Right renal pelvis (tissue), 4 donors: ENCODE results near the gene FBXO30. TPM values are rescaled to one million over a fixed set of nuclear protein-coding genes. Genes with fewer than 3 reads are reported as not detected.

Experiments used
- DNase-seq, 4 donors: peaks; one replicate each; pipeline ENCODE4 v3.0.0-alpha.2; 2013; ENCODE audit warnings: low read depth in 4 of 4, low spot score in 3 of 4, missing footprints in 1 of 4
- polyA plus RNA-seq, 4 donors: library from polyadenylated mRNA; unstranded; fragments of 120-200 nt; gene quantifications; one replicate each; pipeline ENCODE4 v1.2.1, GENCODE V29; 2013; ENCODE audit not compliant: insufficient read length in 4 of 4

Gene FBXO30, protein sequence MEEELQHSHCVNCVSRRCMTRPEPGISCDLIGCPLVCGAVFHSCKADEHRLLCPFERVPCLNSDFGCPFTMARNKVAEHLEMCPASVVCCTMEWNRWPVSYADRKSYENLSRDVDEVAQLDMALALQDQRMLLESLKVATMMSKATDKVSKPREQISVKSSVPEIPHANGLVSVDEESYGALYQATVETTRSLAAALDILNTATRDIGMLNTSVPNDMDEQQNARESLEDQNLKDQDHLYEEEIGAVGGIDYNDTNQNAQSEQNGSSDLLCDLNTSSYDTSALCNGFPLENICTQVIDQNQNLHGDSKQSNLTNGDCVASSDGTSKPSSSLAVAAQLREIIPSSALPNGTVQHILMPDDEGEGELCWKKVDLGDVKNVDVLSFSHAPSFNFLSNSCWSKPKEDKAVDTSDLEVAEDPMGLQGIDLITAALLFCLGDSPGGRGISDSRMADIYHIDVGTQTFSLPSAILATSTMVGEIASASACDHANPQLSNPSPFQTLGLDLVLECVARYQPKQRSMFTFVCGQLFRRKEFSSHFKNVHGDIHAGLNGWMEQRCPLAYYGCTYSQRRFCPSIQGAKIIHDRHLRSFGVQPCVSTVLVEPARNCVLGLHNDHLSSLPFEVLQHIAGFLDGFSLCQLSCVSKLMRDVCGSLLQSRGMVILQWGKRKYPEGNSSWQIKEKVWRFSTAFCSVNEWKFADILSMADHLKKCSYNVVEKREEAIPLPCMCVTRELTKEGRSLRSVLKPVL
- polyA plus RNA-seq = 10 to 100 TPM; 11.1 to 15.4 (median 13.5) TPM

DNA sequence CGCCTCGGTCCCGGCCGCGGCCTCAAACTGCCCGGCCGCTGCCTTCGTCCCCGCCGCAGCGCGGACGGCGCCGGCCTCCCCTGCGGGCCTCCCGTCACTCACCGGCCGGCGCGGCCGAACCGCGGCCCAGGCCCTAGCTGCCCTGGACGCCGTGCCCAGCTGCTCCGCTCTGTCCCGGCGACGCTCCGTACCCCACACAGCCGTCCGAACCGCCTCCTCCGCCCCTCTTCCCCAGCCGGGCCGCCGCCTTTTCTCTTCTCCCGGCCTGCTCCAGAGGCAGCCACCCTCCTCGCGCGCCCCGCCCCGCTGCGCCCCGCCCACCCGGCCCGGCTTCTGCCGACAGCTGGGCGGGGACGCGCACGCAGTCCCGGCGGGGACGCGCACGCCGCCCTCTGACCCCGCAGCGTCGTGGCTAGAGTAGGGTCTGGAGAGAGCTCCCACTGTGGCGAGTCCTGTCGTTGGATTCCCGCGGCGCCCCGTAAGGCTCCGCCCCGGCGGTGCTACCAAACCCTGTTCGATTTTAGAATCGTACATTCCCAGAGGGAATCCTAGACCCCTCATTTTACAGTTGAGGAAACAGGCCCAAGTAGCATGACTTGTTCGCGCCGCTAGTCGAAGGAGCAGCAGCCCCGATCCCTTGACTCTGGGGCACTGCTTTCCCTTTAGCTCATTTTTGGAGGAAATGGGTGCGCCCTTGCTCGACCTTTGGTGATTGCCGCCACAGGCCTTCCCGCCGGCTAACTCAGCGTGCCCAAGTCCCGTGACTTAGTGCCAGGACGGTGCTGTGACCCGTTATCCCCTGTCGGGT lies at the start of gene FBXO30:
TSS of gene FBXO30 (minus strand) at position 295 of the 808 bp plus-strand sequence. CDS start 8,390 bp downstream, outside the sequence.
- peak; percentile 82 to 93 (median 86) for DNase-seq

DNA sequence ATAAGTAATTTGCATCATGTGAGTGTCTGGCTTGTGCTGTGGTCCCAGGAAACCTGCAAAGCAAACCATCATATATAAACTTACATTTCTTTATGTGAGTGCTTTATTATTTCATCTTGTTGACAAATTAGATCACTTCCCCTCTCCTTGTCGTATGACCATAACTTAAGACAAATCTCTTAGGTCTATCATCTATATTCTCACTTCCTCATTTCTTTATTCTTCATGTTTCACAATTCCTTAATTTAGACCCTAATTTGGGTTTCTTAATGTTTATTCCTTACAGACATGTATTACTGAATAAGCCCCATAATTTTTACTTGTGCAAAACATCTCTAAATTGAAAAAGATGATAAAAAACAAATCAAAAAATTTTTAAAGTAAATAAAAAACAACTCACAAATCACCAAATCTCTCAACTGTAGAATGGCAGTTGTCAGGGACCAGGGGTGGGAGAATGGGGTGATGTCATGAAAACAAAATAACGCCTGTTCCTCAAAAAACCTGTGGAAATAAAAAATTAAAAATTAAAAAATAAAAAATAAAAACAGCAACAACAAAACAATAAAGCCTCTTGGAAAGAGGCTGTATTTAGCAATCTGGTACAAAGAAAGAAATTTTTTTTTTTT lies 49.5 kb upstream of the FBXO30 start:
- DNase-seq = no peak

DNA sequence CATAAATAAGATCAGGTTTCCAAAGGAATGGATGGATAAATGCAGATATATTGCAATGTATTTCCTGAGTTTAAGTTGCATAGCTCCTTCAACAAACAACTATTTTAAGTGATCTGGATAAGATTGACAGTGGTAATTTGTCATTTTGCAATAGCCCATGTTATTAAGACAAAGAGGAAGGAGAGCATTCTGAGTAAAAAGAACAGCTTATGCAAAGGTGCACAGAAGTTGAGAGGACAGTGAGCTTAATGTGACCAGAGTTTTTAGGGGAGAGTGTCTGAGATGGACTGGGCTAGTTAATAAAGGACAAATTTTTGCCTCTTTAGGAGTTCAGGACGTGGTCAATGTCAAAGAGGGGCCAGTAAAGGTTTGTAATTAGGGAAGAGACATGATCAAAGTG lies 48.8 kb upstream of the FBXO30 start:
- DNase-seq = no peak

DNA sequence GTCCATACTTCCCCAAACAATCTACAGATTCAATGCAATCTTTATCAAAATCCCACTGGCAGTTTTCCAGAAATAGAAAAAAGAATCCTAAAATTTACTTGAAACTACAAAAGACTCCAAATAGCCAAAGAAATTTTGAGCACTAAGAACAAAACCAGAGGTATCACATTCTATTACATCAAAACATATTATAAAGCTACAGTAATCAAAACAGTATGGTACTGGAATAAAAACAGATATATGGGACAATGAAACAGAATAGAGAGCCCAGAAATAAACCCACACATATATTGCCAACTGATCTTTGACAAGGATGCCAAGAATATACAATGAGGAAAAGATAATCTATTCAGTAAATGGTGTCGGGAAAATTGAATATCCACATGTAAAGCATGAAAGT lies 46.0 kb upstream of the FBXO30 start:
- DNase-seq = no peak

DNA sequence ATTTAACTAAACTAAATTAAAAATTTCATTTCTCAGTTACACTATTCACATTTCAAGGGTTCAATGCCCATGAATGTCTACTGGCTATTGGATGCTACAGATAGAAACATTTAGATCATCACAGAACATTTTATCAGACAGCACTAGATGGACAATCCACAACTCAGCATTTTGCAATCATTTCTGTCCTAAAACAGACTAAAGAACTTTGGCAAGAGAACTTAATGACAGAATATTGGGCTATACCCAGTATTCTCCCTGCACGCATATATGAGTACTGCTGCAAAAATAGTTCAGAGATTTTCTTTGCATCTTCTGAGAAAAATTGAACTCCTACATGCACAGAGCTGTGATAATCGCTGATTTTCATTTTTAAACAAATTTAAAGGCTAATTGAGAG lies 36.1 kb upstream of the FBXO30 start:
- no peak for DNase-seq

DNA sequence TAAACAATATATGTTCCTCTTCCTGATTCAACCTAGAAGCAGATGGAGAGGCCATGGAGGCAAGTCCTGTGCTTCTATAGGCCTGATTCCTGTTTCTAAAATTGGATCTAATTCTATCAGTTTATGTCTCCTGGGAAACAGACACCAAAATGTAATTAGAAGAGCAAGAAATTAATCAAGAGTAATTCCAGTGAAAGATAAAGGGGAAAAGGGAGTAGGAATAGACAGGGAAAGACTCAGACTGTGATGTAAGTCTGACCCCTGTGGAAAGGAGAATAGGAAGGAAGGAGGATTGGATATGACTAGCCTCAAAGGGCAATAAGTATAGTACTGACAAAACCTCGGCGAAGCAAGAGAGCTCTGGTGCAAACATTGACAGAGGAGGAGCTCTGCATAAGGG lies 33.9 kb upstream of the FBXO30 start:
- DNase-seq = no peak

DNA sequence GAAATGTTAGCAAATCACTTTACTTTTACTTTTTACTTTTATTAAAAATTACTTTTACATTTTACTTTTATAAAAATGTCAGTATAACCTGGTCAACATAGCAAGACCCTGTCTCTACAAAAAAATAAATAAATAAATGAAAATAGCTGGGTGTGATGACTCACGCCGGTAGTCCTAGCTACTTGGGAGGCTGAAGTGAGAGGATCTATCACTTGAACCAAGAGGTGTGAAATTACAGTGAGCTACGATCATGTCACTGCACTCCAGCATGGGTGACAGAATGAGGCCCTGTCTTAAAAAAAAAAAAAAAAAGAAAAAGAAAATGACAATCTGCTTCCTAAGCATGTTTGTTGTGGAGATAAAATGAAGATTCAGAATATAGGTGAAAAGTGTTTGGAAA lies 31.0 kb upstream of the FBXO30 start:
- no peak for DNase-seq

DNA sequence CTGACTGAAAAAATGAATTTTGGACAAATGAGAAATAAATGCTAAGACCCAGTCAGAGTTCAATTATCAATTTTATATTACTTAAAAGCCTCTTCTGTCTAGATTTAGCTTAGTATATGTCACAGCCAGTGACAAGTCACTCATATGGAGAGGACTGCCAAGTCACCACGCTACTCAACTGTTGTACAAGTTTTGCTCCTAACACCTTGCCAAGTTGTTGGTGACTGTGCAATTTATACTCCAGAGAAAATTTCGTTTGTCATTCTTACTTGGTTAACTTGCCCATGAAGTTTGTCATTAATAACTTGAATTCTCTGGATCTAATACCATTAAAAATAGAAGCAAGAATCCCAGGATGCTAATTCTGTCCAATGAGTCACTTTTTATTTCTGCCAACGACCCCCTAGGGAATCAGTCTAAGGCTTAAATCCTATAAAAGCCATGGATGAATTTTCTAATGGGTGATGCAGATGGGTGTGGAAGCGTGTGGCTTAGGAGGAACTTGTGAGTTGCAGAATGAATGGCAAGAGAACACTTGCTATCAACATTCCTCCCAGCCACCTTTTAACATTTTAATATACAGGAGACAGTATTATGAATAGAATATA lies 30.4 kb upstream of the FBXO30 start:
- DNase-seq = no peak

DNA sequence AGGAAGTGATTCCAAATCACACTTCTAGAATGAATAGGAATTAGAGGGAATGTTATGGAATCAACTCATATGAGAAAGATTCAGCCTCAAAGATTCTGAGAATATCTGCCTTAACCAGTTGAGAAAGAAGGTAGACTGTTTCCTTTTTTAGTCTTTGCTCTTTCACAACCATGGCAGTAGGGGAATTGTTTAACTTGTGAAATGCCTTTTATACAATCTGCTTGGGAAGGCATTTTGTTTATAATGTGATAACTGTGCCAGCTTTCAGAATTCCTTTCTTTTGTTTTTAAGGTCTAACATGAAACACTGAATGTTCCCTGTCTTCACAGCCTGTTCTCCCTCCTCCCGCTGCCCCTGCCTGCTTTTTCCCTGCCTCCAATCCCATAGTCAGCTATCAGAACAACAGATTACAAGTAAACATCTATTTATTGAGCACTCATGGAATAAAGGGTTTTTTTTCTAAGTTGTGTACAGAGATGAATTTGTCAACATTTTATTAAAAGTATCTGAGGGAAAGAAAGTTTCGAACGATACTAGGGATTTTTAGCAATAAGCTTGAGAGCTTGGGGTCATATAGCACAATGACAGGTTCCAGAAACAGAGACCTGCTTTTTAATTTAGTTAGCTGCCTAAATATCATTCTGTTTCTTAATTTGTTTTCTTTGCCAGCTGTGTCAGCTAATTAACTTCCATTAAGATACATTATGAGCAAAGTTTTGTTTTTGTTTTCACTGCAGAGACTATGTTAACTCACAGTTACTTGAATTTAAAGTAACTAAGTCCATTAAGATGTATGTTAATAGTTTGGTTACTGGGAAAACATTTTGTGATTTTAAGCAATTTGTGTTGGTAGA lies 28.3 kb upstream of the FBXO30 start:
- DNase-seq = no peak

DNA sequence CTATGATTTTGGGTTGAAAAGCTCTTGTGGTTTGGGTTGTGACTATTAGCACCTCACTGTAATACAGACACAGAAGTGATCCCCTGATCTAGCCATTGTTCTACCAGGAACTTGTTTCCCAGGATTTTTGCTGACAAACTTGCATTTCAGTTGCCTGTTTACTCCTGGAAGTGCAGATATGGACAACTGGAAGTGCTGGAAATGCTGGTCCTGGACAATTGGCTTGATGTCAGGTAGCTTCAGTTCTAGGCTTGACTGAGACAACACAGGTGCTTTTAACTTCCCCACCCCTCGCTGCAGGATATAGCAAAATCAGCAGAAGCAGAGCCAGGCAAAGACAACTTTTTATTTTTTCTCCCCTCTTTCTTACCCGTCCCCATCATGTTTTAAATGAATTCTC lies 27.1 kb upstream of the FBXO30 start:
- no peak for DNase-seq

DNA sequence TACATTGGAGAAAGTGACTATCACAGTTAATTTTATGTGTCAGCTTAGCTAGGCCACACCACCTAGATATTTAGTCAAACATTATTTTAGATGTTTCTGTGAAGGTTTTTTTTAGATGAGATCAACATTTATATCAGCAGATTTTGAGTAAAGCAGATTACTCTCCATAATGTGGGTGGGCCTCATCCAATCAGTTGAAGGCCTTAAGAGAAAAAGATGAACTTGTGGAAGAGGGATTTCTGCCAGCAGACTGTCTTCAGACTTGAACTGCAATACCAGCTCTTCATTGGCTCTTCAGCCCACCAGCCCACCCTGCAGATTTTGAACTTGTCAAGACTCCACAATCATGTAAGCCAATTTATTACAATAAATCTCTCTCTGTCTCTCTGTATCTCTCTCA lies 25.1 kb upstream of the FBXO30 start:
- no peak for DNase-seq

DNA sequence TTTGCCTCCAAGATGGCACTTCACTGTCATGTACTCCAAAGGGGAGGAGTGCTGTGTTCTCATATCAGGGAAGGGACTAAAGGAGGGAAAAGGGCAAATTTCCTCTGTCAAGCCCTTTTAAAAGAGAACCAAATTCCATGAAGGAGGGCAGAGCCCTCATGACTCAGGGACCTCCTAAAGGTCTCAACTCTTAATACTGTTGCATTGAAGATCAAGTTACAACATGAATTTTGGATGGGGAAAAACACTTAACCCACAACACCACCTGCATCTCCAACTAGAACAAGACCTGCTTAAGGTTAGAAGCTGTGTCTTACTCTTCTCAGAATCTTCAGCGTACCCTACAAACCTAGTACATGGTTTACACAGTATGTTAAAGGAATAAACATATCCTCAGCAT lies 23.7 kb upstream of the FBXO30 start:
- no peak for DNase-seq

DNA sequence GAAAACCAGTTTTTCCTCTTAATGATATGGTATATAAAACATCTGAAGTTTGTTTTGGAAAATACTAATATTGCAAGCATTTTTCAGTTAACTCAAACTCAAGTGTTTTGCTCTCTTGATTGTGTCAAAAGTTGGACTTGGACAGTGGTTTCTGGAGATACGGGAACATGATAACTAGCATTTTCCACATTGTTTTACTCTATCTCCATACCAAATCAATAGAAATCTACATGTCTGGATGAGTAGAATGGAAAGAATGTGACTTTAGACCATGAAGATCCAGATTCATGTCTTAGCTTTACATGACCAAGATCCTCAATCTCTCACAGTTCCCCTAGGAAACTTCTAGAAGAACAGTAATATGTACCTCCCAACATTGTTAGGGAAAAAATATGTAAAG lies 22.2 kb upstream of the FBXO30 start:
- DNase-seq = no peak

DNA sequence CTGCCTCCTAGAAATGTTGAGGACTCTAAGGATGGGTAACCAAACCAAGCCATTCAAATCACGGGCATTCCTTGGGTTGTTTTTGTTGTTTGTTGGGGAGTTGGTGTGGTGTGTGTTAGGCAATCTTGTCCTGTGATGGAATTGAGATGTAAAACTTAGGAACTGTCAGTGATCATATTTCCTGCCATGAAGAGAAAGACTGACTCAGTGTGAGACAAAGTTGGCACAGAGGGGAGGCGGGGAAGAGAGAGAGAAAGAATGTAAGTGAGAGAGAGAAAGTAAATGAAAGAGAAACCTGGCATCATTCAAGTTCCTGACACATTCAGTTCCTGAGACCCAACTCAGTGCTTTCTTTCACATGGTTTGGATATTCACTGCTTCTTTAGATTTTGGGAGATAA lies 21.6 kb upstream of the FBXO30 start:
- no peak for DNase-seq

DNA sequence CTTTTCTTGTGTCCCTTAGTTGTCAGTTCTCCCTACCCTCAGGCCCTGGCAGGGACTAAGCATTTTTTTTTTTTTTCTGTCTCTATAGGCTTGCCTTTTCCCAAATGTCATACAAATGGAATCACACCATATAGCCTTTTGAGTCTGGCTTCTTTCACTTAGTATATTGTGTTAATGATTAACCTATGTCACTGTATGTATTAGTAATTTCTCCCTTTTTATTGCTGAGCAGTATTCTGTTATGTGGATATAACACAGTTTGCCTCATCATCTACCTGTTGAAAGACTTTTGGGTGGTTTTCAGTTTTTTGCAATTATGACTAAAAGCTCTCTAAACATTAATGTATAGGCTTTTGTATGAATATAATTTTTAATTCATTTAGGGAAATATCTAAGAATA lies 16.0 kb upstream of the FBXO30 start:
- DNase-seq = no peak

DNA sequence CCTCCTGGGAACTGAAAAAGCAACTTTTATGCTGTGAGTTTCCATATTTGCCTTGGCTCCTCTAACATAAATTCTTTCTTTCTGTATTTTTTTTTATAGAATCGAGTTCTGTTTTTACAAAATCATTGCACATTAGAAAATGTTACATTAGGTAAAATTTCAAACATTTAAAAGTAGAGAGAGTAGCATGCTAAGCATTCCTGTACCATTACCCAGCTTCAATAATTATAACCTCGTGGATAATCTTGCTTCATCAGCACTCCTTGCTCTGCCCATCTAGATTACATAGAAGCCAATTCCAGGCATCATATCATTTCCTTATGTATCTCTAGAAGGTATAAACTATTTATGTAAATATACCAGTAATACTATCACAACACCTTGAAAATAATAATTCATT lies 15.4 kb upstream of the FBXO30 start:
- DNase-seq = no peak

DNA sequence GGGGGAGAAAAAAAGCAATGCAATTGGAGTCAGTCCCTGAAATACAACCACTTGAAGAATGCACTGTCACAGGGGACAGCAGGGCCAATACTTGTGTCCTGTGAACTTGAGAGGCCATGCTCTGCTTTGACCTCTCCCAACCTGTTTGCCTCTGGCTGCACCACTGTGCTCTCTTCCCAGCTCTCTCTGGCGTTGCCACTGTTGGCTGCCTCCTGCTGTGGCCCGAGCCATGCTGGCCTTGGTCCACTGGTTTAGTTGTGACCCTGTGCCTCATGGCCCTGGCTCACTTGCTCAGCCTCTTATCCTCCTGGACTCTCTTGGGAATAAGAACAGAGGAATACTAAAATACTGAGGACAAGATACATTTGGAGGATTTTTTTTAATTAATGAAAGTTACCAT lies 14.5 kb upstream of the FBXO30 start:
- no peak for DNase-seq

DNA sequence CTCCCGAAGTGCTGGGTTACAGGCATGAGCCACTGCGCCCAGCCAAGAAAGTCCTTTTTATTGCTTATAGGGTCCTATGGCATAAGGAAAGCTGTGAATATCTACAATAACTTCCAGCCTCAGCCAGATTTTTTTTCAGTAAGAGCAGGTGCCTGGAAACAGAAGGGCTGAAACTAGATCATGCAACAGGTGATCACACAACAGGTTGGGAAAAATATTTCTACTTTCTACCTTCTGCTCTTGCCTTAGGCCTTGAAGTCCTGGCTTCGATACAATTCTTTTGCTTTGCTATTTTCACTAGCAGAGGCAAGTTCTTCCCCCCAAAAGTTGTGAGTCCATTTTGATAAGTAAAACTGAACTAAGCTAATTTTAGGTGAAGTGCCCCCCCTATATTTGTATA lies 9.7 kb upstream of the FBXO30 start:
- no peak for DNase-seq

DNA sequence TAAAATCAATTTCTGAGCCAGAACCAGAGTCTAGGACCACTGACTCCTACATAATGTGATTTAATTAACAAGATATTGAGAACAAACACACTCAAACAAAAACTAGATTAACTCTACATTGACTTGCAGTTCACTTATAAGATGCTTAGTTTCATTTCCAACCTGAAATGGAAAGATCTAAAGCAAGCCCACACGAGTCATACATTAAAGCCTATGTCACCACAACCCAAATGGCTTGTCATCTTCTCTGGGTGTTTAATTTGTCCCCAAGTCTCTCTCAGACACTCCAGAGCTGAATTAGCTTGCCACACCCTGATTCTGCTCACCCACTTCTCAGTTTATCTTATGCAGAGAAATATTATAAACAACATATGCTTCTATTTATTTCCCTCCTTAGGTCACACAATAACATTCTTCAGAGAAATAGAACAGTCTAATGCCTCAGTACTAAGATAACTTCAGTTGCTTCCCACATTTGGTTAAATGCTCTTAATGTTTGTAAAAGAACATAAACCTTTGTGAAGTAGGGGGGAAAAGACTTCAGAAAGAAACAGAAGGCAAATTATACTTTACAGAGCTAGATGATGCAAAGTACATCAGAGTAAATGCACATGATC lies 8.8 kb upstream of the FBXO30 start:
- DNase-seq = no peak
